Measurements from ENCODE around the gene SLC16A10. TPM values are rescaled to one million over a fixed set of nuclear protein-coding genes. Genes with fewer than 3 reads are reported as not detected.

The SLC16A10 gene
- total and polyA plus RNA-seq, 2 of the 13 experiments (the other 11 are each of a cell fraction or from before 2014, with no cell fraction given) = 8.2 to 20.1 TPM

- TF ChIP-seq E2F1 (CRISPR knock-in tag; IDR thresholded peaks at IDR 0.05) (no peak), ZNF644 (CRISPR knock-in tag; IDR thresholded peaks at IDR 0.05; ENCODE audit: low read depth) (peak; percentile 65; the same call in 1 of the 2 replicates), ZNF619 (CRISPR knock-in tag; IDR thresholded peaks at IDR 0.05) (no peak), CREM (IDR thresholded peaks at IDR 0.05) (peak; percentile 59; the same call in 1 of the 2 replicates), CREM (CRISPR knock-in tag; IDR thresholded peaks at IDR 0.05) (no peak), ZNF253 (CRISPR knock-in tag; IDR thresholded peaks at IDR 0.05; ENCODE audit: borderline replicate concordance) (no peak), NR2F2 (IDR thresholded peaks at IDR 0.05; ENCODE audit: borderline replicate concordance, low read depth) (0 out of 2 replicates have a peak, but pooled peaks have one; percentile 47), ZKSCAN1 (IDR thresholded peaks at IDR 0.05; ENCODE audit: low read length) (no peak), ZNF331 (CRISPR knock-in tag; IDR thresholded peaks at IDR 0.05) (peak; percentile 55), SIX4 (CRISPR knock-in tag; IDR thresholded peaks at IDR 0.05) (no peak), SRSF9 (IDR thresholded peaks at IDR 0.05; ENCODE audit: borderline replicate concordance, insufficient read depth, low read depth, low read length, poor library complexity, severe bottlenecking) (no peak), ZNF614 (CRISPR knock-in tag; IDR thresholded peaks at IDR 0.05; ENCODE audit: borderline replicate concordance) (peak; percentile 67; the same call in 1 of the 2 replicates), GABPB1 (CRISPR knock-in tag; IDR thresholded peaks at IDR 0.05) (no peak), RFX5 (IDR thresholded peaks at IDR 0.05; ENCODE audit: low read depth, low read length) (no peak), MIXL1 (CRISPR knock-in tag; IDR thresholded peaks at IDR 0.05) (peak; percentile 31; the same call in 1 of the 2 replicates), NCOR1 (IDR thresholded peaks at IDR 0.05; ENCODE audit: borderline replicate concordance, low read length) (peak; percentile 53; the same call in 1 of the 2 replicates), ZNF775 (CRISPR knock-in tag; IDR thresholded peaks at IDR 0.05; ENCODE audit: borderline replicate concordance) (no peak), ZFP36 (IDR thresholded peaks at IDR 0.05; ENCODE audit: borderline replicate concordance, low read depth, low read length, partially characterized antibody) (no peak), ZNF326 (CRISPR knock-in tag; IDR thresholded peaks at IDR 0.05; ENCODE audit: borderline replicate concordance) (no peak), ZNF205 (CRISPR knock-in tag; IDR thresholded peaks at IDR 0.05) (no peak), FOSL1 (CRISPR knock-in tag; IDR thresholded peaks at IDR 0.05; ENCODE audit: borderline replicate concordance) (no peak), ATF7-NPFF (CRISPR knock-in tag; IDR thresholded peaks at IDR 0.05; ENCODE audit: low read depth) (no peak)
- TF ChIP-seq, protein P1, sequence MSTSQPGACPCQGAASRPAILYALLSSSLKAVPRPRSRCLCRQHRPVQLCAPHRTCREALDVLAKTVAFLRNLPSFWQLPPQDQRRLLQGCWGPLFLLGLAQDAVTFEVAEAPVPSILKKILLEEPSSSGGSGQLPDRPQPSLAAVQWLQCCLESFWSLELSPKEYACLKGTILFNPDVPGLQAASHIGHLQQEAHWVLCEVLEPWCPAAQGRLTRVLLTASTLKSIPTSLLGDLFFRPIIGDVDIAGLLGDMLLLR (CRISPR knock-in tag; IDR thresholded peaks at IDR 0.05) = no peak
- TF ChIP-seq, protein P2, sequence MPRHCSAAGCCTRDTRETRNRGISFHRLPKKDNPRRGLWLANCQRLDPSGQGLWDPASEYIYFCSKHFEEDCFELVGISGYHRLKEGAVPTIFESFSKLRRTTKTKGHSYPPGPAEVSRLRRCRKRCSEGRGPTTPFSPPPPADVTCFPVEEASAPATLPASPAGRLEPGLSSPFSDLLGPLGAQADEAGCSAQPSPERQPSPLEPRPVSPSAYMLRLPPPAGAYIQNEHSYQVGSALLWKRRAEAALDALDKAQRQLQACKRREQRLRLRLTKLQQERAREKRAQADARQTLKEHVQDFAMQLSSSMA (CRISPR knock-in tag; IDR thresholded peaks at IDR 0.05) = no peak
- TF ChIP-seq, protein P3, sequence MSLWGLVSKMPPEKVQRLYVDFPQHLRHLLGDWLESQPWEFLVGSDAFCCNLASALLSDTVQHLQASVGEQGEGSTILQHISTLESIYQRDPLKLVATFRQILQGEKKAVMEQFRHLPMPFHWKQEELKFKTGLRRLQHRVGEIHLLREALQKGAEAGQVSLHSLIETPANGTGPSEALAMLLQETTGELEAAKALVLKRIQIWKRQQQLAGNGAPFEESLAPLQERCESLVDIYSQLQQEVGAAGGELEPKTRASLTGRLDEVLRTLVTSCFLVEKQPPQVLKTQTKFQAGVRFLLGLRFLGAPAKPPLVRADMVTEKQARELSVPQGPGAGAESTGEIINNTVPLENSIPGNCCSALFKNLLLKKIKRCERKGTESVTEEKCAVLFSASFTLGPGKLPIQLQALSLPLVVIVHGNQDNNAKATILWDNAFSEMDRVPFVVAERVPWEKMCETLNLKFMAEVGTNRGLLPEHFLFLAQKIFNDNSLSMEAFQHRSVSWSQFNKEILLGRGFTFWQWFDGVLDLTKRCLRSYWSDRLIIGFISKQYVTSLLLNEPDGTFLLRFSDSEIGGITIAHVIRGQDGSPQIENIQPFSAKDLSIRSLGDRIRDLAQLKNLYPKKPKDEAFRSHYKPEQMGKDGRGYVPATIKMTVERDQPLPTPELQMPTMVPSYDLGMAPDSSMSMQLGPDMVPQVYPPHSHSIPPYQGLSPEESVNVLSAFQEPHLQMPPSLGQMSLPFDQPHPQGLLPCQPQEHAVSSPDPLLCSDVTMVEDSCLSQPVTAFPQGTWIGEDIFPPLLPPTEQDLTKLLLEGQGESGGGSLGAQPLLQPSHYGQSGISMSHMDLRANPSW (CRISPR knock-in tag; IDR thresholded peaks at IDR 0.05; ENCODE audit: borderline replicate concordance) = no peak
- TF ChIP-seq, protein P4, sequence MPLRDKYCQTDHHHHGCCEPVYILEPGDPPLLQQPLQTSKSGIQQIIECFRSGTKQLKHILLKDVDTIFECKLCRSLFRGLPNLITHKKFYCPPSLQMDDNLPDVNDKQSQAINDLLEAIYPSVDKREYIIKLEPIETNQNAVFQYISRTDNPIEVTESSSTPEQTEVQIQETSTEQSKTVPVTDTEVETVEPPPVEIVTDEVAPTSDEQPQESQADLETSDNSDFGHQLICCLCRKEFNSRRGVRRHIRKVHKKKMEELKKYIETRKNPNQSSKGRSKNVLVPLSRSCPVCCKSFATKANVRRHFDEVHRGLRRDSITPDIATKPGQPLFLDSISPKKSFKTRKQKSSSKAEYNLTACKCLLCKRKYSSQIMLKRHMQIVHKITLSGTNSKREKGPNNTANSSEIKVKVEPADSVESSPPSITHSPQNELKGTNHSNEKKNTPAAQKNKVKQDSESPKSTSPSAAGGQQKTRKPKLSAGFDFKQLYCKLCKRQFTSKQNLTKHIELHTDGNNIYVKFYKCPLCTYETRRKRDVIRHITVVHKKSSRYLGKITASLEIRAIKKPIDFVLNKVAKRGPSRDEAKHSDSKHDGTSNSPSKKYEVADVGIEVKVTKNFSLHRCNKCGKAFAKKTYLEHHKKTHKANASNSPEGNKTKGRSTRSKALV (CRISPR knock-in tag; IDR thresholded peaks at IDR 0.05) = no peak
These were observed 20.3 kb downstream of the SLC16A10 start (continued) for GRCh38 chr6:111107589-111107988.
